Endothelial cell of umbilical vein (primary cell): ENCODE data around the gene OSER1. TPM values are rescaled to one million over a fixed set of nuclear protein-coding genes. Genes with fewer than 3 reads are reported as not detected.

Experiments
- BruUV-seq: library from RNA; stranded (reverse); fragments of 400-500 nt; replicated peaks from 2 replicates; lab custom pipeline; 2021; lab: Mats Ljungman, UMichigan
- CTCF ChIA-PET: fragments of 300-600, 350-600 bp; sonication (Branson Sonifier 250); formaldehyde crosslinking; loops from one replicate; lab custom pipeline; 2021; ENCODE audit warnings: antibody characterized with exemption, inconsistent platforms; lab: Charles Lee
- POLR2A ChIA-PET: fragments of 300-600, 350-600 bp; sonication (Branson Sonifier 250); formaldehyde crosslinking; loops from one replicate; lab custom pipeline; 2021; ENCODE audit warnings: antibody characterized with exemption, inconsistent platforms; lab: Charles Lee
- DNase-seq: peaks from one replicate; pipeline ENCODE4 v3.0.0-alpha.2; 2011; ENCODE audit warnings: low read depth, low spot score
- FAIRE-seq: peaks from 2 replicates; lab custom pipeline; 2011; peaks lifted over from hg19 to GRCh38; lab: Jason Lieb, UNC
- H2AFZ ChIP-seq: 2 replicates; pipeline ENCODE4 v1.6.0; 2012; ENCODE audit warnings: low read depth, low read length, control low read depth, inconsistent platforms
- H3K27ac ChIP-seq: 2 replicates; pipeline ENCODE4 v1.5.1; 2011; ENCODE audit warnings: low read depth, mild to moderate bottlenecking, control low read depth, low read length, moderate library complexity; ENCODE audit not compliant: insufficient read depth
- H3K27me3 ChIP-seq, 2 experiments: 2 replicates each; pipeline versions ENCODE4 v1.6.0 to v1.6.1; 2011; ENCODE audit warnings: low read length in 2 of 2, mixed read lengths in 1 of 2; ENCODE audit not compliant: control insufficient read depth in 2 of 2, insufficient read depth in 2 of 2
- H3K36me3 ChIP-seq, 2 experiments: 2 replicates in 1 of 2; 3 replicates in 1 of 2; pipeline ENCODE4 v1.5.1; 2011; ENCODE audit warnings: low read length in 2 of 2, mild to moderate bottlenecking in 1 of 2, moderate library complexity in 1 of 2; ENCODE audit not compliant: control insufficient read depth in 2 of 2, insufficient read depth in 2 of 2; ENCODE audit errors: extremely low read depth in 1 of 2
- H3K4me1 ChIP-seq: 3 replicates; pipeline ENCODE4 v1.5.1; 2011; ENCODE audit warnings: mild to moderate bottlenecking, low read length; ENCODE audit not compliant: control insufficient read depth, insufficient read depth; ENCODE audit errors: extremely low read depth
- H3K4me2 ChIP-seq: 2 replicates; pipeline ENCODE4 v1.6.1; 2011; ENCODE audit warnings: low read length, control low read depth, mixed read lengths; ENCODE audit not compliant: insufficient read depth
- H3K4me3 ChIP-seq, 3 experiments: fragments of 200-600 bp in 1 of 3; sonication (generic), shearing (Covaris generic) in 1 of 3; replicated peaks in 1 of 3; 2 replicates each; pipeline ENCODE4 v1.5.1; 2011 to 2016; ENCODE audit warnings: control low read depth in 3 of 3, low read length in 3 of 3, mild to moderate bottlenecking in 2 of 3, inconsistent platforms in 1 of 3, low read depth in 1 of 3, moderate library complexity in 1 of 3; ENCODE audit not compliant: insufficient read depth in 1 of 3
- H3K79me2 ChIP-seq: 2 replicates; pipeline ENCODE4 v1.6.0; 2012; ENCODE audit warnings: low read length, inconsistent platforms; ENCODE audit not compliant: control insufficient read depth, insufficient read depth
- H3K9ac ChIP-seq: replicated peaks from 2 replicates; pipeline ENCODE3; 2011; ENCODE audit warnings: low read length, control low read depth; ENCODE audit not compliant: insufficient read depth; ENCODE audit errors: extremely low read depth
- H3K9me1 ChIP-seq: replicated peaks from 3 replicates; pipeline ENCODE4 v1.6.0; 2011; ENCODE audit warnings: mild to moderate bottlenecking, low read length; ENCODE audit not compliant: control insufficient read depth, insufficient read depth; ENCODE audit errors: extremely low read depth
- H3K9me3 ChIP-seq: replicated peaks from 2 replicates; pipeline ENCODE4 v1.5.1; 2012; ENCODE audit warnings: low read length, inconsistent platforms; ENCODE audit not compliant: control insufficient read depth, insufficient read depth
- H4K20me1 ChIP-seq: replicated peaks from 2 replicates; pipeline ENCODE3; 2011; ENCODE audit warnings: mild to moderate bottlenecking, low read length; ENCODE audit not compliant: control insufficient read depth, insufficient read depth; ENCODE audit errors: extremely low read depth
- CTCF ChIP-seq, 2 donors: IDR thresholded peaks; 1 replicate in 1 of 2; 2 replicates in 1 of 2; pipeline ENCODE4 v1.5.1; 2011; ENCODE audit warnings: low read length in 2 of 2, mild to moderate bottlenecking in 2 of 2, moderate library complexity in 2 of 2, control low read depth in 1 of 2, inconsistent platforms in 1 of 2, low read depth in 1 of 2; ENCODE audit not compliant: insufficient read depth in 1 of 2; ENCODE audit errors: extremely low read depth in 1 of 2
- EZH2 ChIP-seq: IDR thresholded peaks from 2 replicates; pipeline ENCODE4 v1.6.1; 2012; ENCODE audit warnings: borderline replicate concordance, low read depth, mild to moderate bottlenecking, moderate library complexity, low read length, inconsistent platforms; ENCODE audit not compliant: severe bottlenecking
- FOS ChIP-seq: IDR thresholded peaks from 2 replicates; pipeline ENCODE4 v1.6.1; 2011; ENCODE audit warnings: mild to moderate bottlenecking, low read length, moderate library complexity, borderline replicate concordance; ENCODE audit not compliant: insufficient read depth
- GATA2 ChIP-seq: IDR thresholded peaks from 2 replicates; pipeline ENCODE4 v1.7.0; 2011; ENCODE audit warnings: low read depth, mild to moderate bottlenecking, moderate library complexity, mixed read lengths, low read length; ENCODE audit not compliant: insufficient read length, insufficient read depth
- JUN ChIP-seq: IDR thresholded peaks from 2 replicates; pipeline ENCODE4 v1.6.1; 2011; ENCODE audit warnings: borderline replicate concordance, low read depth; ENCODE audit not compliant: insufficient read length, insufficient read depth
- MAX ChIP-seq: IDR thresholded peaks from 2 replicates; pipeline ENCODE4 v1.6.1; 2011; ENCODE audit not compliant: insufficient read depth, insufficient read length
- MYC ChIP-seq: IDR thresholded peaks from one replicate; pipeline ENCODE4 v1.6.1; 2011; ENCODE audit warnings: mild to moderate bottlenecking, low read depth, low read length
- POLR2AphosphoS5 ChIP-seq: IDR thresholded peaks from 2 replicates; pipeline ENCODE4 v1.6.1; 2012; ENCODE audit warnings: low read depth, mild to moderate bottlenecking, control low read depth, low read length, moderate library complexity; ENCODE audit not compliant: insufficient read depth
- dilution Hi-C: fragments of 300-500 bp; cut with MboI; formaldehyde crosslinking; loops from one replicate; pipeline ENCODE4 v1.15.0; 2019; ENCODE audit warnings: low sequenced_read_pairs; ENCODE audit not compliant: extremely low pct_ligation_motif_present
- intact Hi-C: fragments of 100-400 bp; cut with micrococcal nuclease; formaldehyde crosslinking; loops from one replicate; pipeline ENCODE4 v1.10.0; 2022
- polyA plus RNA-seq, 4 experiments: library from polyadenylated mRNA; depleted of rRNA in 3 of 4; stranded (reverse) in 3 of 4; unstranded in 1 of 4; fragments of >200 nt; gene quantifications; 2 replicates each; pipeline versions ENCODE4 v1.2.1 to v1.2.3, GENCODE V29; 2011 to 2012; ENCODE audit warnings: missing spikeins in 1 of 4
- total RNA-seq: library from RNA; stranded (reverse); gene quantifications from 2 replicates; pipeline ENCODE4 v1.2.3, GENCODE V29; 2021

OSER1 gene
- total and polyA plus RNA-seq, 2 donors (not counting 3 experiments of a cell fraction or from before 2014, with no cell fraction given) = 30.8 to 36.0 TPM

GRCh38 chr20:44235702-44236101 is 25.1 kb upstream of the OSER1 start:
- H3K36me3 ChIP-seq = no peaks in the 10 kb centered on the region
- dilution Hi-C loops = no loop called here
- DNase-seq (no peak), FAIRE-seq (no peak)
- H3K9me3 ChIP-seq = no peaks in the 10 kb centered on the region
- H3K27me3 ChIP-seq = no peaks in the 10 kb centered on the region
- no peaks in the 10 kb centered on the region for H3K4me1 ChIP-seq
- no peak overlapping the region for H2AFZ ChIP-seq
- no TSS peak for BruUV-seq
- ChIA-PET POLR2A (no interaction called here), CTCF (interaction anchor here (1.4 to 1.8 kb wide), 2 partner anchors 18 to 75 kb away, joined by 4 to 5 read pairs; partner anchors contain the start of gene FITM2)
- H3K9ac ChIP-seq = no peak overlapping the region
- no peaks in the 10 kb centered on the region for H3K79me2 ChIP-seq
- intact Hi-C loops = no loop called here
- no peaks in the 10 kb centered on the region for H3K9me1 ChIP-seq
- H3K4me3 ChIP-seq = no peak overlapping the region
- no peaks in the 10 kb centered on the region for H4K20me1 ChIP-seq
- no peak for TF ChIP-seq MAX
- TF ChIP-seq GATA2 = no peak
- TF ChIP-seq EZH2 = no peak
- TF ChIP-seq JUN = no peak
- no peak overlapping the region for H3K27ac ChIP-seq
- H3K4me2 ChIP-seq = no peak overlapping the region

DNA sequence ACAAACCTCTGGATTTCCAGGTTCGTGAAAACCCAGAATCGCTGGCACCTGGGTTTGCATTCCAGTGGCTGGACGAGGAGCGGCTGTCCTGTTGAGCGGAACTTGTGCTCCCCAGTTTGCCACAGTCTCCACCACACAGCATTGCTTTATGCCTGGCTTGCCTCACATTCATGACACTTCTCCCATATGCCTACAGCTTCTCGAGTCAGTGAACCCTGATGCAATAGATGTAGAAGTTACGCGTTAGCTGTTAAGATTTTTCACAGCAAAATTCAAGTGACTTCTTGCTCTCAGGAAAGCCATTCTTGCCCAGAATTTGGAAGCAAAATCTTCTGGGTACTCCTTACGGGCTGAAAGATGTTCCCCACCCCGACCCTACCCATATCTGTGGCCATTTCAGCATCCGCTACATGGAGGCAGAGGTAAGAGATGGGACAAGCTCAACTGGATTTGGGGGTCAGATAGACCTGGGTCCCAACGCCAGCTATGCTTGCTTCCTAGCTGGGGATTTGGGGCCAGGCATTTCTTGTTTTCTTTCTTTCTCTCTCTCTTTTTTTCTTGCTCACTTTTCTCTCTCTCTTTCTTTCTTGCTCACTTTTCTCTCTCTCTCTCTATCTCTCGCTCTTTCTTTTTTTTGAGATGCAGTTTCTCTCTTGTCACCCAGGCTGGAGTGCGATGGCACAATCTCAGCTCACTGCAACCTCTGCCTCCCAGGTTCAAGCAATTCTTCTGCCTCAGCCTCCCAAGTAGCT is 24.2 kb upstream of the OSER1 start:
- TF ChIP-seq CTCF (IDR thresholded peaks at IDR 0.05; ENCODE audit: extremely low read depth in 1 of 2, insufficient read depth in 1 of 2, low read depth in 1 of 2, low read length in 2 of 2) (no peak), POLR2AphosphoS5 (no peak), FOS (no peak), MYC (no peak)
- no peaks in the 10 kb centered on the region for H3K9me3 ChIP-seq
- H3K4me2 ChIP-seq = no peak overlapping the region
- no peaks in the 10 kb centered on the region for H3K9me1 ChIP-seq
- intact Hi-C loops (no loop called here), dilution Hi-C loops (no loop called here)
- H3K27ac ChIP-seq = no peak overlapping the region
- no peaks in the 10 kb centered on the region for H3K79me2 ChIP-seq
- no peak overlapping the region for H3K4me3 ChIP-seq
- no peaks in the 10 kb centered on the region for H4K20me1 ChIP-seq
- no peak overlapping the region for H3K9ac ChIP-seq
- ChIA-PET POLR2A (no interaction called here), CTCF (interaction anchor here (1.4 to 1.8 kb wide), 2 partner anchors 18 to 76 kb away, joined by 4 to 5 read pairs; partner anchors contain the start of gene FITM2)
- no peak overlapping the region for H2AFZ ChIP-seq
- H3K27me3 ChIP-seq = no peaks in the 10 kb centered on the region
- H3K4me1 ChIP-seq = no peaks in the 10 kb centered on the region
- no peaks in the 10 kb centered on the region for H3K36me3 ChIP-seq
- no peak for FAIRE-seq
- no TSS peak for BruUV-seq
- DNase-seq = no peak
